ENCODE measurements around the gene HTR1E. TPM values are rescaled to one million over a fixed set of nuclear protein-coding genes. Genes with fewer than 3 reads are reported as not detected.

Gene HTR1E
- total RNA-seq, 4 donors from 2014 or later, result not detected

DNA sequence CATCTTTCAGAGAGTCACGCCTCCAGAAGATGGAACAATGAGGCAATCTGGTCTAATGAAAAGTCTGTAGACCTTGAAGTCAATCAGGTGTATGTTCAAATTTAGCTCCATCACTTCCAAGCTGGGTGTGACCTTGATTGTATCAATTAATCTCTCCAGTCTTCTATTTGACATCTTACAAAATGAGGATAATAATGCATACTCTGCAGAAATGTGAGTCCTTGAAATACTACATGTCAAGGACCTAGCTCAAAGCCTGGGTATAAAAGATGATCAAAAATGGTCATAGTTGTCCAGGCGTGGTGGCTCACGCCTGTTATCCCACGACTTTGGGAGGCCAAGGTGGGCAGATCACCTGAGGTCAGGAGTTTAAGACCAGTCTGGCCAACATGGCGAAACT lies 127.8 kb downstream of the HTR1E start:
- DNase-seq (ENCODE audit: low spot score) (no peak), ATAC-seq (ENCODE audit: low FRiP score) (no peak)
- TF ChIP-seq, protein P1, sequence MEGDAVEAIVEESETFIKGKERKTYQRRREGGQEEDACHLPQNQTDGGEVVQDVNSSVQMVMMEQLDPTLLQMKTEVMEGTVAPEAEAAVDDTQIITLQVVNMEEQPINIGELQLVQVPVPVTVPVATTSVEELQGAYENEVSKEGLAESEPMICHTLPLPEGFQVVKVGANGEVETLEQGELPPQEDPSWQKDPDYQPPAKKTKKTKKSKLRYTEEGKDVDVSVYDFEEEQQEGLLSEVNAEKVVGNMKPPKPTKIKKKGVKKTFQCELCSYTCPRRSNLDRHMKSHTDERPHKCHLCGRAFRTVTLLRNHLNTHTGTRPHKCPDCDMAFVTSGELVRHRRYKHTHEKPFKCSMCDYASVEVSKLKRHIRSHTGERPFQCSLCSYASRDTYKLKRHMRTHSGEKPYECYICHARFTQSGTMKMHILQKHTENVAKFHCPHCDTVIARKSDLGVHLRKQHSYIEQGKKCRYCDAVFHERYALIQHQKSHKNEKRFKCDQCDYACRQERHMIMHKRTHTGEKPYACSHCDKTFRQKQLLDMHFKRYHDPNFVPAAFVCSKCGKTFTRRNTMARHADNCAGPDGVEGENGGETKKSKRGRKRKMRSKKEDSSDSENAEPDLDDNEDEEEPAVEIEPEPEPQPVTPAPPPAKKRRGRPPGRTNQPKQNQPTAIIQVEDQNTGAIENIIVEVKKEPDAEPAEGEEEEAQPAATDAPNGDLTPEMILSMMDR (IDR thresholded peaks at IDR 0.05), result no peak

Small RNA genes within 50 kb of the gene (small RNA-seq; reads per million reads assigned to genes)
- gene AL157777.2 (not detected), gene MTHFD2P2 (not detected)

Other genes starting within 250 kb of the HTR1E start
- not detected for gene CGA, start 157.6 kb downstream of the HTR1E start, total RNA-seq
- gene ZNF292, start 218.0 kb downstream of the HTR1E start, total RNA-seq, result 10 to 100 TPM; 17.8 to 40.0 (median 21.3) TPM

All from omental fat pad (tissue), 4 donors.